Hematopoietic multipotent progenitor cell treated with erythropoietin and hydrocortisone succinate and interleukin-3 and kit ligand, for 15 days (in vitro differentiated cells): ENCODE results near the gene XRCC5.
"Not testable (repeated sequence)": the region's sequence is repeated elsewhere in the genome, so short reads cannot be mapped to it uniquely, and the experiment has no call there.

ENCODE experiments used
- DNase-seq: peaks from one replicate; pipeline ENCODE4 v3.0.0-alpha.2; 2015; ENCODE audit warnings: low spot score

The XRCC5 gene

GRCh38 chr2:216108967-216109921 lies at the start of gene XRCC5:
XRCC5 (plus strand) TSS chr2:216109348; CDS start chr2:216109437, 89 bp downstream.
- DNase-seq: peak; percentile 99

GRCh38 chr2:216064014-216064630 lies 45.0 kb upstream of the XRCC5 start:
- no peak for DNase-seq

GRCh38 chr2:216064665-216065064 lies 44.5 kb upstream of the XRCC5 start:
- no peak for DNase-seq

GRCh38 chr2:216066230-216066629 lies 42.9 kb upstream of the XRCC5 start:
- no peak for DNase-seq

- DNase-seq: no peak
These were observed 40.1 kb upstream of the XRCC5 start for GRCh38 chr2:216069028-216069427.

- no peak for DNase-seq
These were observed 39.0 kb upstream of the XRCC5 start for GRCh38 chr2:216070195-216070594.

GRCh38 chr2:216071111-216071851 lies 37.9 kb upstream of the XRCC5 start:
- DNase-seq: no peak

GRCh38 chr2:216072473-216072872 lies 36.7 kb upstream of the XRCC5 start:
- DNase-seq: no peak

- DNase-seq: no peak
These were observed 35.4 kb upstream of the XRCC5 start for GRCh38 chr2:216073773-216074172.

GRCh38 chr2:216074380-216074779 lies 34.8 kb upstream of the XRCC5 start:
- no peak for DNase-seq

GRCh38 chr2:216074794-216075193 lies 34.4 kb upstream of the XRCC5 start:
- no peak for DNase-seq

- DNase-seq: no peak
These were observed 33.4 kb upstream of the XRCC5 start for GRCh38 chr2:216075510-216076485.

- no peak for DNase-seq
These were observed 30.4 kb upstream of the XRCC5 start for GRCh38 chr2:216078776-216079175.

GRCh38 chr2:216080048-216080447 lies 29.1 kb upstream of the XRCC5 start:
- DNase-seq: not testable (repeated sequence)

GRCh38 chr2:216081012-216081411 lies 28.1 kb upstream of the XRCC5 start:
- no peak for DNase-seq

GRCh38 chr2:216081487-216082116 lies 27.5 kb upstream of the XRCC5 start, which contains the start of the genes PECR and TMEM169:
PECR (minus strand) TSS chr2:216081809; CDS start chr2:216081741, 68 bp downstream.
TMEM169 (plus strand) TSS chr2:216081919; CDS start chr2:216095964, 14,045 bp downstream.
- peak; percentile 74 for DNase-seq

GRCh38 chr2:216082117-216082711 lies 26.9 kb upstream of the XRCC5 start:
- no peak for DNase-seq

- DNase-seq: no peak
These were observed 26.3 kb upstream of the XRCC5 start for GRCh38 chr2:216082805-216083204.

- DNase-seq: no peak
These were observed 25.5 kb upstream of the XRCC5 start for GRCh38 chr2:216083464-216084281.
